Upper lobe of left lung (tissue), 6 donors: Measurements from ENCODE around the gene USP47. TPM values are rescaled to one million over a fixed set of nuclear protein-coding genes. Genes with fewer than 3 reads are reported as not detected.

Source experiments
- ATAC-seq, 2 donors: fragments of 200-7000 bp; cut with Tn5 transposase; one replicate each; pipeline ENCODE4 v1.9.1; 2022; ENCODE audit warnings: mild to moderate bottlenecking in 2 of 2, moderate library complexity in 2 of 2; ENCODE audit not compliant: low FRiP score in 2 of 2
- DNase-seq, 2 donors: peaks; one replicate each; pipeline ENCODE4 v3.0.0-alpha.2; 2019 to 2020
- H3K27ac ChIP-seq, 4 donors: fragments of 200-600 bp; sonication (generic); one replicate each; pipeline ENCODE4 v1.5.1; 2016 to 2019
- H3K27me3 ChIP-seq, 4 donors: fragments of 200-600 bp; sonication (generic); one replicate each; pipeline ENCODE4 v1.5.1; 2017 to 2019
- H3K36me3 ChIP-seq, 4 donors: fragments of 200-600 bp; sonication (generic); one replicate each; pipeline ENCODE4 v1.5.1; 2016 to 2019
- H3K4me1 ChIP-seq, 4 donors: fragments of 200-600 bp; sonication (generic); one replicate each; pipeline ENCODE4 v1.5.1; 2018 to 2019
- H3K4me3 ChIP-seq, 4 donors: fragments of 200-600 bp; sonication (generic); one replicate each; pipeline ENCODE4 v1.5.1; 2017 to 2019; ENCODE audit warnings: mild to moderate bottlenecking in 2 of 4, moderate library complexity in 1 of 4
- H3K9me3 ChIP-seq, 4 donors: fragments of 200-600 bp; sonication (generic); one replicate each; pipeline ENCODE4 v1.5.1; 2018 to 2019
- CTCF ChIP-seq, 6 experiments: fragments of 450-650 bp in 4 of 6; fragments of 200-600 bp in 2 of 6; sonication (generic) in 2 of 6; IDR thresholded peaks; one replicate each; pipeline ENCODE4 v1.5.1; 2016 to 2019; ENCODE audit warnings: antibody characterized with exemption in 6 of 6
- EP300 ChIP-seq, 4 donors: sonication (generic); formaldehyde crosslinking; IDR thresholded peaks; one replicate each; pipeline ENCODE4 v1.5.1; 2017; ENCODE audit warnings: antibody characterized with exemption in 4 of 4, control low read depth in 2 of 4
- POLR2A ChIP-seq, 4 donors: fragments of 450-650 bp; IDR thresholded peaks; one replicate each; pipeline ENCODE4 v1.5.1; 2016 to 2017; ENCODE audit warnings: antibody characterized with exemption in 4 of 4, mild to moderate bottlenecking in 2 of 4
- POLR2AphosphoS5 ChIP-seq, 2 donors: sonication (generic); formaldehyde crosslinking; IDR thresholded peaks; one replicate each; pipeline ENCODE4 v1.5.1; 2017; ENCODE audit warnings: antibody characterized with exemption in 2 of 2
- WGBS, 2 donors: methylation state at CpG; one replicate each; pipeline ENCODE4 v1.1.5; 2017 to 2018; 5-methylcytosine and 5-hydroxymethylcytosine counted together
- total RNA-seq, 6 donors: library from RNA; depleted of rRNA in 4 of 6; stranded (reverse); fragments of >200 nt in 4 of 6; gene quantifications; one replicate each; pipeline versions ENCODE4 v1.1.0 to v1.2.1, GENCODE V29; 2016 to 2021
- donor health status: DM: no; HTN: no; CAD: no; lungs with moderate emphysema.
- donor health status: DM: no; HTN: yes; CAD: no; lungs with severe emphysema.

USP47 gene
- total RNA-seq, 6 donors from 2014 or later = 32.4 to 132 (median 79.0) TPM

GRCh38 chr11:11965192-11965591 is 123.4 kb downstream of the USP47 start:
- TF ChIP-seq POLR2A (IDR thresholded peaks at IDR 0.05) (no peak), POLR2AphosphoS5 (IDR thresholded peaks at IDR 0.05) (no peak), CTCF (IDR thresholded peaks at IDR 0.05) (no peak)
- H3K4me3 ChIP-seq = no peak overlapping the region
- H3K27ac ChIP-seq = no peak overlapping the region
- no peak for DNase-seq
- no peaks in the 10 kb centered on the region for H3K27me3 ChIP-seq
- H3K9me3 ChIP-seq = no peaks in the 10 kb centered on the region
- peaks cover 0 to 10% (median 3%) of the 10 kb centered on the region in 4 donors for H3K4me1 ChIP-seq
- ATAC-seq = no peak
- H3K36me3 ChIP-seq = peaks cover 0 to 6% (median 0%) of the 10 kb centered on the region in 4 donors
- 83 to 90% methylated on average over 3 of the region's 3 CpGs for WGBS, 2 donors

DNA sequence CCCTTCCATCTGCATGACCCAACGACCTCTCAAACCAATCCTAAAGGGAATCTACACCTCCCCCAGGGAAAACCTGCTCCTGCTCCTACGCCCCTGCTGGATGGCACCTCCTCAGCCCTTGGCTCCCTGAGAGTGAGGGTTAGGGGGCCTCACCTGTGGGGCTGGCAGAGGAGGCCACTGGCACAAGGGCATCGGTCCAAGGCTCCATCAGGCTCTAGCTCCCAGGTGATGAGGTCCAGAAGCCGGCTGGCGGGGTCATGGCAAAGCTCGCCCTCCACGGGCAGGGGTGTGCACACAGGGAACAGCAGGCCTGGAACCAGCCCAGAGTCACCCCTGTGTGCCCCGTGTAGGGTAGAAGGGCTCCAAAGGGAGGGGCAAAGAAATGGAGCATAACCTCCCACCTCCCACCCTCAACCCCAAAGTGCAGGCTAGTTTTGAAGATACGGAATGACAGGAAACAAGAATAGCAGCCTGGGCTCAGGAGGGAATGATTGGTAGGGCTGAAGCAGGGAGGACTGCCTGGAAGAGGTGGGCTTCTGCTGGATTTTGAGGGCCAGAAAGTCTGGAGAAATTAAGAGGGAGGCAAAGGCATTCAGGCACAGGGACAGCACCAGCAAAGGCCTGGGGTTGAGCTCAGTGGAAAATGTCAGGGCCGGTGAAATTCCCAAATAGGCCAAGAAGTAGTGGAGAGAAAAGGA is 124.0 kb downstream of the USP47 start:
- Histone ChIP-seq H3K9me3 (no peaks in the 10 kb centered on the region), H3K27me3 (no peaks in the 10 kb centered on the region), H3K4me1 (peaks cover 0 to 7% (median under 1%) of the 10 kb centered on the region in 4 donors), H3K4me3 (no peak overlapping the region), H3K36me3 (peaks cover 0 to 6% (median 0%) of the 10 kb centered on the region in 4 donors), H3K27ac (no peak overlapping the region)
- 90 to 93% methylated on average over 2 to 10 of the region's 10 CpGs for WGBS, 2 donors
- no peak for TF ChIP-seq CTCF (IDR thresholded peaks at IDR 0.05)
- TF ChIP-seq POLR2A (IDR thresholded peaks at IDR 0.05) = no peak
- no peak for TF ChIP-seq POLR2AphosphoS5 (IDR thresholded peaks at IDR 0.05)
- TF ChIP-seq EP300 (IDR thresholded peaks at IDR 0.05) = no peak
- ATAC-seq (no peak), DNase-seq (peak in 1 of 2 donors; percentile 69)

DNA sequence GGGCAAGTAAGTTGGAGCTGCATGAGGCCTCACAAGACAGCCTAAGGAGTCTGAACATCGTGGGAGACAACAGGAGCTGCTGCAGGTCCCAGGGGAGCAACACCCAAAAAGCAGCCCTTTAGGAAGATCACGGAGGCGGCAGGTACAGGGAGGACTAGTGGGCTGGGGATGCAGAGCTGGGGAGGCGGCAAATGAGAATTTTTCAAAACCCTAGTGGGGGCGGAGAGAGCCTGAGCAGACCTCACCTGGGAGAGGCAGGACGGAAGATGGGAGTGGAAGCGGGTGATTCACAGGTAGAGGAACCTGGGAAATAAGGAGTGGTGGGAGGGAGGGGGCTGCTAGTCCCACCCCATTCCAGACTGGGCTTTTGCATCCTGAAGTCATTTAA is 124.6 kb downstream of the USP47 start:
- Histone ChIP-seq H3K9me3 (no peaks in the 10 kb centered on the region), H3K27ac (no peak overlapping the region), H3K4me1 (peaks cover 0 to 1% (median 0%) of the 10 kb centered on the region in 4 donors), H3K4me3 (no peak overlapping the region), H3K36me3 (peaks cover 0 to 6% (median 0%) of the 10 kb centered on the region in 4 donors), H3K27me3 (no peaks in the 10 kb centered on the region)
- DNase-seq = peak in 1 of 2 donors; percentile 12
- ATAC-seq = no peak
- 92 to 93% methylated on average over 7 of the region's 7 CpGs for WGBS, 2 donors
- no peak for TF ChIP-seq POLR2A (IDR thresholded peaks at IDR 0.05)

DNA sequence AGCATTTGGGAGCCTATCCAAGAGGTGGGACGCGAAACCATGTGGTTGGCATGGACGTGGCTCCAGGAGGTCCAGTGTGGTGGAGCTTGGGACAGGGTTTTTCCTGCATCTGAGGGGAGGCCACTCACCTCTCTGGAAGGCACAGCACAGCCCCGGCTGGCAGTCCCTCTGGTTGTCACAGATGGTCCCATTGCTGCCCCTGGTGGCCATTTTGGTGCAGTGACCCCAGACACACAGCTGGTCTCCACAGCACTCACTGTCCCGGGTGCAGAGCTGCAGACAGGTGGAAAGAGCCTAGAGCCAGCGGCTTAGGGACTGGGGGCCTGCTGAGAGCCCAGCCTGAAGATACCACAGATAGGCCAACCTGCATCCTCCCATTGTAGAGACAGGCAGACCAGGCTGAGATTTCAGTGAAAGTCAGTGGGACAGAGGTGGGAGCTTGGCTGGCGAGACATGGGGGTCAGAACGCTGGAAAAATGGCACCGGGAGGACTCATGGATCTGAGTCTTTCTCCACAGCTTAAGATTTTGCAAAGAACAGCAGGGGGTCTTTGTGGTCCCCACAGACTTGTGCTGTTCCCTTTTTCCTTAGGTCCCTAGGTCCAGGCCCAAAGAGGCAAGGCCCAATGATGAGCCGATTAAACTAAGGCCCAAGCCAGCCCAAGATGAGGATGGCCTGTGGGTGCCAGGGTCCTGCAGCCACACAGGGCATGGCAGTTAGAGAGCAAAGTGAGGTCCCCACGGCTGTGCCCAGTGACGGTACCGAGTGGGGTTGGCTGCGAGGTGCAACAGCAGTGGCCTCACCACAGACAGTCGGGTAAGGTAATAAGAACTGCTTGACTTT is 125.3 kb downstream of the USP47 start:
- H3K4me3 ChIP-seq = no peak overlapping the region
- TF ChIP-seq CTCF (IDR thresholded peaks at IDR 0.05) (peak; percentile 71 to 84 (median 78)), POLR2A (IDR thresholded peaks at IDR 0.05) (no peak)
- H3K4me1 ChIP-seq = no peaks in the 10 kb centered on the region
- H3K27ac ChIP-seq = no peak overlapping the region
- DNase-seq = peak in 1 of 2 donors; percentile 59
- WGBS, 2 donors = 73 to 85% methylated on average over 12 to 15 of the region's 15 CpGs
- no peaks in the 10 kb centered on the region for H3K27me3 ChIP-seq
- H3K36me3 ChIP-seq = peaks cover 0 to 6% (median 0%) of the 10 kb centered on the region in 4 donors
- no peaks in the 10 kb centered on the region for H3K9me3 ChIP-seq
- peak; percentile 71 to 75 for ATAC-seq

GRCh38 chr11:11967669-11968510 is 126.1 kb downstream of the USP47 start:
- DNase-seq (peak in 1 of 2 donors; percentile 10), ATAC-seq (no peak)
- peaks cover 0 to 6% (median 0%) of the 10 kb centered on the region in 4 donors for H3K4me1 ChIP-seq
- TF ChIP-seq EP300 (IDR thresholded peaks at IDR 0.05) (no peak), CTCF (IDR thresholded peaks at IDR 0.05) (peak in 1 of 6 experiments; percentile 8), POLR2AphosphoS5 (IDR thresholded peaks at IDR 0.05) (no peak)
- H3K27me3 ChIP-seq = no peaks in the 10 kb centered on the region
- no peak overlapping the region for H3K27ac ChIP-seq
- no peaks in the 10 kb centered on the region for H3K9me3 ChIP-seq
- no peak overlapping the region for H3K4me3 ChIP-seq
- 96 to 97% methylated on average over 7 to 10 of the region's 11 CpGs for WGBS, 2 donors
- H3K36me3 ChIP-seq = peaks cover 0 to 6% (median 0%) of the 10 kb centered on the region in 4 donors
